WTC11 (cell line): ENCODE results near the gene TMEM52B. TPM values are rescaled to one million over a fixed set of nuclear protein-coding genes. Genes with fewer than 3 reads are reported as not detected.

Experiments
- ATAC-seq: fragments of 200-7000 bp; cut with Tn5 transposase; 2 replicates; pipeline ENCODE4 v1.10.0; 2021; ENCODE audit warnings: mild to moderate bottlenecking, moderate library complexity
- CTCF ChIA-PET: fragments of 300-600 bp; sonication (Branson Sonifier 250); formaldehyde crosslinking; loops from one replicate; lab custom pipeline; 2021; ENCODE audit warnings: antibody characterized with exemption; lab: Charles Lee
- POLR2A ChIA-PET: fragments of 350-600 bp; sonication (Branson Sonifier 250); formaldehyde crosslinking; loops from one replicate; lab custom pipeline; 2021; ENCODE audit warnings: antibody characterized with exemption; lab: Charles Lee
- DNase-seq: peaks from one replicate; pipeline ENCODE4 v3.0.0; 2021; ENCODE audit warnings: low spot score
- H3K27ac Mint-ChIP-seq: 2 replicates; pipeline ENCODE4 v1.8.0; 2021; ENCODE audit warnings: mixed read lengths
- H3K27me3 Mint-ChIP-seq: 2 replicates; pipeline ENCODE4 v1.8.0; 2021; ENCODE audit warnings: low read depth, mild to moderate bottlenecking, moderate library complexity, mixed read lengths
- H3K36me3 Mint-ChIP-seq: 2 replicates; pipeline ENCODE4 v1.8.0; 2021; ENCODE audit warnings: mixed read lengths
- H3K4me1 Mint-ChIP-seq: 2 replicates; pipeline ENCODE4 v1.8.0; 2022; ENCODE audit warnings: mixed read lengths
- H3K4me3 Mint-ChIP-seq: 2 replicates; pipeline ENCODE4 v1.8.0; 2021; ENCODE audit warnings: mild to moderate bottlenecking, moderate library complexity, mixed read lengths
- H3K9me3 Mint-ChIP-seq: 2 replicates; pipeline ENCODE4 v1.8.0; 2021; ENCODE audit warnings: mixed read lengths
- ATF1 ChIP-seq: sonication (generic); formaldehyde crosslinking; IDR thresholded peaks from 2 replicates; pipeline ENCODE4 v1.8.1; 2023; ENCODE audit warnings: mild to moderate bottlenecking, moderate library complexity, missing genetic modification reagents
- CBFB ChIP-seq: sonication (generic); formaldehyde crosslinking; IDR thresholded peaks from 2 replicates; pipeline ENCODE4 v1.8.1; 2022; ENCODE audit warnings: mild to moderate bottlenecking, low read depth, missing genetic modification reagents
- EMX1 ChIP-seq: fragments of 250-450 bp; sonication (Bioruptor Pico); IDR thresholded peaks from 2 replicates; pipeline ENCODE4 v1.8.0; 2021; ENCODE audit warnings: mild to moderate bottlenecking
- GRHL2 ChIP-seq: fragments of 250-450 bp; sonication (Bioruptor Pico); IDR thresholded peaks from 2 replicates; pipeline ENCODE4 v1.8.0; 2022; ENCODE audit warnings: mild to moderate bottlenecking, moderate library complexity; ENCODE audit not compliant: insufficient replicate concordance, severe bottlenecking
- JAZF1 ChIP-seq: fragments of 250-450 bp; sonication (Bioruptor Pico); IDR thresholded peaks from 2 replicates; pipeline ENCODE4 v1.9.0; 2021; ENCODE audit warnings: moderate library complexity, mild to moderate bottlenecking, inconsistent platforms
- MYBL2 ChIP-seq: sonication (generic); formaldehyde crosslinking; IDR thresholded peaks from 2 replicates; pipeline ENCODE4 v1.8.1; 2023; ENCODE audit warnings: mild to moderate bottlenecking, moderate library complexity, missing genetic modification reagents
- RORB ChIP-seq: fragments of 250-450 bp; sonication (Bioruptor Pico); IDR thresholded peaks from 2 replicates; pipeline ENCODE4 v1.9.0; 2021; ENCODE audit warnings: mild to moderate bottlenecking
- SMAD3 ChIP-seq: sonication (generic); formaldehyde crosslinking; IDR thresholded peaks from 2 replicates; pipeline ENCODE4 v1.8.0; 2022; ENCODE audit warnings: missing genetic modification reagents, mild to moderate bottlenecking, borderline replicate concordance
- ZBTB21 ChIP-seq: sonication (generic); formaldehyde crosslinking; IDR thresholded peaks from 2 replicates; pipeline ENCODE4 v1.8.1; 2023; ENCODE audit warnings: mild to moderate bottlenecking, missing genetic modification reagents, borderline replicate concordance
- ZNF219 ChIP-seq: sonication (generic); formaldehyde crosslinking; IDR thresholded peaks from 2 replicates; pipeline ENCODE4 v1.8.0; 2023; ENCODE audit warnings: missing genetic modification reagents, mild to moderate bottlenecking, borderline replicate concordance
- ZNF423 ChIP-seq: fragments of 250-450 bp; sonication (Bioruptor Pico); IDR thresholded peaks from 2 replicates; pipeline ENCODE4 v2.1.2; 2022; ENCODE audit warnings: mild to moderate bottlenecking, moderate library complexity
- total RNA-seq: library from RNA; stranded (reverse); gene quantifications from 3 replicates; pipeline ENCODE4 v1.2.3, GENCODE V29; 2021
- TF ChIP-seq, protein P1 (sequence below): fragments of 250-450 bp; sonication (Bioruptor Pico); IDR thresholded peaks from 2 replicates; pipeline ENCODE4 v1.9.0; 2021; ENCODE audit warnings: mild to moderate bottlenecking, borderline replicate concordance
- TF ChIP-seq, protein P2 (sequence below): sonication (generic); formaldehyde crosslinking; IDR thresholded peaks from 2 replicates; pipeline ENCODE4 v1.8.1; 2022; ENCODE audit warnings: mild to moderate bottlenecking, missing genetic modification reagents, moderate library complexity, borderline replicate concordance
- TF ChIP-seq, protein P3 (sequence below): sonication (generic); formaldehyde crosslinking; IDR thresholded peaks from 2 replicates; pipeline ENCODE4 v1.8.0; 2023; ENCODE audit warnings: missing genetic modification reagents
- TF ChIP-seq, protein P4 (sequence below): fragments of 250-450 bp; sonication (Bioruptor Pico); IDR thresholded peaks from 2 replicates; pipeline ENCODE4 v1.9.0; 2021; ENCODE audit warnings: moderate library complexity, mild to moderate bottlenecking, inconsistent platforms, borderline replicate concordance
- TF ChIP-seq, protein P5 (sequence below): sonication (generic); formaldehyde crosslinking; IDR thresholded peaks from 2 replicates; pipeline ENCODE4 v1.8.1; 2023; ENCODE audit warnings: mild to moderate bottlenecking, missing genetic modification reagents

TMEM52B gene
- total RNA-seq, 1 experiment from 2014 or later, result not detected

DNA sequence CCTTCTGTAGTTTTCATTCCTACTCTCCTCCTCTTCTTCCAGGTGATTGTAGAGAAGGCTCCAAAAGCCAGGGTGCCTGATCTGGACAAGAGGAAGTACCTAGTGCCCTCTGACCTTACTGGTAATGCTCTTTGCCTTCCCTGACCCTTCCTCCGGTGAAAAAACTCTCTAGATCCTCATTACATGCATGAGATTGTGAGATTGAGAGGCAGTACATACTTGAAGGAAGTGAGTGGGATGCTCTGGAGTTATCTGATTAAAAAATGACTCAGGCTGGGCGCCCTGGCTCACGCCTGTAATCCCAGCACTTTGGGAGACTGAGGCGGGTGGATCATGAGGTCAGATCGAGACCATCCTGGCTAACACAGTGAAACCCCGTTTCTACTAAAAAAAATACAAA lies 39.2 kb downstream of the TMEM52B start (continued):
- TF ChIP-seq, protein P1, sequence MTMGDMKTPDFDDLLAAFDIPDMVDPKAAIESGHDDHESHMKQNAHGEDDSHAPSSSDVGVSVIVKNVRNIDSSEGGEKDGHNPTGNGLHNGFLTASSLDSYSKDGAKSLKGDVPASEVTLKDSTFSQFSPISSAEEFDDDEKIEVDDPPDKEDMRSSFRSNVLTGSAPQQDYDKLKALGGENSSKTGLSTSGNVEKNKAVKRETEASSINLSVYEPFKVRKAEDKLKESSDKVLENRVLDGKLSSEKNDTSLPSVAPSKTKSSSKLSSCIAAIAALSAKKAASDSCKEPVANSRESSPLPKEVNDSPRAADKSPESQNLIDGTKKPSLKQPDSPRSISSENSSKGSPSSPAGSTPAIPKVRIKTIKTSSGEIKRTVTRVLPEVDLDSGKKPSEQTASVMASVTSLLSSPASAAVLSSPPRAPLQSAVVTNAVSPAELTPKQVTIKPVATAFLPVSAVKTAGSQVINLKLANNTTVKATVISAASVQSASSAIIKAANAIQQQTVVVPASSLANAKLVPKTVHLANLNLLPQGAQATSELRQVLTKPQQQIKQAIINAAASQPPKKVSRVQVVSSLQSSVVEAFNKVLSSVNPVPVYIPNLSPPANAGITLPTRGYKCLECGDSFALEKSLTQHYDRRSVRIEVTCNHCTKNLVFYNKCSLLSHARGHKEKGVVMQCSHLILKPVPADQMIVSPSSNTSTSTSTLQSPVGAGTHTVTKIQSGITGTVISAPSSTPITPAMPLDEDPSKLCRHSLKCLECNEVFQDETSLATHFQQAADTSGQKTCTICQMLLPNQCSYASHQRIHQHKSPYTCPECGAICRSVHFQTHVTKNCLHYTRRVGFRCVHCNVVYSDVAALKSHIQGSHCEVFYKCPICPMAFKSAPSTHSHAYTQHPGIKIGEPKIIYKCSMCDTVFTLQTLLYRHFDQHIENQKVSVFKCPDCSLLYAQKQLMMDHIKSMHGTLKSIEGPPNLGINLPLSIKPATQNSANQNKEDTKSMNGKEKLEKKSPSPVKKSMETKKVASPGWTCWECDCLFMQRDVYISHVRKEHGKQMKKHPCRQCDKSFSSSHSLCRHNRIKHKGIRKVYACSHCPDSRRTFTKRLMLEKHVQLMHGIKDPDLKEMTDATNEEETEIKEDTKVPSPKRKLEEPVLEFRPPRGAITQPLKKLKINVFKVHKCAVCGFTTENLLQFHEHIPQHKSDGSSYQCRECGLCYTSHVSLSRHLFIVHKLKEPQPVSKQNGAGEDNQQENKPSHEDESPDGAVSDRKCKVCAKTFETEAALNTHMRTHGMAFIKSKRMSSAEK, result no peak
- TF ChIP-seq ZNF423, result no peak

DNA sequence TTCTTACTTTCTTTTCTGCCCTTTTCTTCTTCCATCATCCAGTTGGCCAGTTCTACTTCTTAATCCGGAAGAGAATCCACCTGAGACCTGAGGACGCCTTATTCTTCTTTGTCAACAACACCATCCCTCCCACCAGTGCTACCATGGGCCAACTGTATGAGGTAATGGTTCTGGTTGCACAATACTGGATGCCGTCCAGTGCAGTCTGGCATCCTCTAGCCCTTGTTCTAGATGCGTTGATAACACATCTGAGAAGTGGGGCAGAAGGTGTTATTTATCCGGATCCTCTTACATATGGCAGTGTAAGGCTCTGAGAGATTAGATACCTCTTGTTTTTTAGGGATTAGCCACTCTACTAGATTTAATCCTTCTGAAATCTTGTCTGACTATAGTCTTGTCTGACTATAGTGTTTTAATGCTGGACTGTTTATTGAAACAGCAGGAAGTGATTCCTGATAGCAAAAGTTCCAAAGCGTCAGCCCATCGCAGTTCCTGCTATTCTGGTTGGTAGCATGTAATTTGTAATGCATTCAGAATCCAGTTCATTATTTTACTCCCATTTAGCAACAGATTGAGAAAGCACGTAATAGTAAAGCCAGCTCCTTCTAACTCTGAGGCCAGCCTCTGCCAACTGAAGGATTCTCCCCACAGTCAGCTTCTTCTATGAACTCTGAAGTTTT lies 41.7 kb downstream of the TMEM52B start:
- Mint-ChIP-seq H3K27ac (no peak overlapping the region), H3K4me3 (no peak overlapping the region), H3K27me3 (no peaks in the 10 kb centered on the region), H3K36me3 (peaks cover 61% of the 10 kb centered on the region), H3K9me3 (0 out of 2 replicates have a peak, but pooled peaks cover 5% of the 10 kb centered on the region), H3K4me1 (peaks cover 4% of the 10 kb centered on the region)
- TF ChIP-seq, protein P2, sequence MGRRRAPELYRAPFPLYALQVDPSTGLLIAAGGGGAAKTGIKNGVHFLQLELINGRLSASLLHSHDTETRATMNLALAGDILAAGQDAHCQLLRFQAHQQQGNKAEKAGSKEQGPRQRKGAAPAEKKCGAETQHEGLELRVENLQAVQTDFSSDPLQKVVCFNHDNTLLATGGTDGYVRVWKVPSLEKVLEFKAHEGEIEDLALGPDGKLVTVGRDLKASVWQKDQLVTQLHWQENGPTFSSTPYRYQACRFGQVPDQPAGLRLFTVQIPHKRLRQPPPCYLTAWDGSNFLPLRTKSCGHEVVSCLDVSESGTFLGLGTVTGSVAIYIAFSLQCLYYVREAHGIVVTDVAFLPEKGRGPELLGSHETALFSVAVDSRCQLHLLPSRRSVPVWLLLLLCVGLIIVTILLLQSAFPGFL (CRISPR knock-in tag), result no peak
- TF ChIP-seq ZNF219, result no peak
- TF ChIP-seq, protein P3, sequence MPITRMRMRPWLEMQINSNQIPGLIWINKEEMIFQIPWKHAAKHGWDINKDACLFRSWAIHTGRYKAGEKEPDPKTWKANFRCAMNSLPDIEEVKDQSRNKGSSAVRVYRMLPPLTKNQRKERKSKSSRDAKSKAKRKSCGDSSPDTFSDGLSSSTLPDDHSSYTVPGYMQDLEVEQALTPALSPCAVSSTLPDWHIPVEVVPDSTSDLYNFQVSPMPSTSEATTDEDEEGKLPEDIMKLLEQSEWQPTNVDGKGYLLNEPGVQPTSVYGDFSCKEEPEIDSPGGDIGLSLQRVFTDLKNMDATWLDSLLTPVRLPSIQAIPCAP, result no peak
- TF ChIP-seq SMAD3, result no peak
- no peak for TF ChIP-seq GRHL2 (CRISPR knock-in tag)
- TF ChIP-seq RORB (CRISPR knock-in tag), result no peak
- TF ChIP-seq, protein P4, sequence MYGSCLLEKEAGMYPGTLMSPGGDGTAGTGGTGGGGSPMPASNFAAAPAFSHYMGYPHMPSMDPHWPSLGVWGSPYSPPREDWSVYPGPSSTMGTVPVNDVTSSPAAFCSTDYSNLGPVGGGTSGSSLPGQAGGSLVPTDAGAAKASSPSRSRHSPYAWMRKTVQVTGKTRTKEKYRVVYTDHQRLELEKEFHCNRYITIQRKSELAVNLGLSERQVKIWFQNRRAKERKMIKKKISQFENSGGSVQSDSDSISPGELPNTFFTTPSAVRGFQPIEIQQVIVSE (CRISPR knock-in tag), result no peak
- TF ChIP-seq ATF1 (CRISPR knock-in tag), result no peak
- no peak for TF ChIP-seq CBFB (CRISPR knock-in tag)
- TF ChIP-seq ZBTB21 (CRISPR knock-in tag), result no peak
- TF ChIP-seq, protein P5, sequence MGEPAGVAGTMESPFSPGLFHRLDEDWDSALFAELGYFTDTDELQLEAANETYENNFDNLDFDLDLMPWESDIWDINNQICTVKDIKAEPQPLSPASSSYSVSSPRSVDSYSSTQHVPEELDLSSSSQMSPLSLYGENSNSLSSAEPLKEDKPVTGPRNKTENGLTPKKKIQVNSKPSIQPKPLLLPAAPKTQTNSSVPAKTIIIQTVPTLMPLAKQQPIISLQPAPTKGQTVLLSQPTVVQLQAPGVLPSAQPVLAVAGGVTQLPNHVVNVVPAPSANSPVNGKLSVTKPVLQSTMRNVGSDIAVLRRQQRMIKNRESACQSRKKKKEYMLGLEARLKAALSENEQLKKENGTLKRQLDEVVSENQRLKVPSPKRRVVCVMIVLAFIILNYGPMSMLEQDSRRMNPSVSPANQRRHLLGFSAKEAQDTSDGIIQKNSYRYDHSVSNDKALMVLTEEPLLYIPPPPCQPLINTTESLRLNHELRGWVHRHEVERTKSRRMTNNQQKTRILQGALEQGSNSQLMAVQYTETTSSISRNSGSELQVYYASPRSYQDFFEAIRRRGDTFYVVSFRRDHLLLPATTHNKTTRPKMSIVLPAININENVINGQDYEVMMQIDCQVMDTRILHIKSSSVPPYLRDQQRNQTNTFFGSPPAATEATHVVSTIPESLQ, result no peak
- no peak for TF ChIP-seq MYBL2
- TF ChIP-seq JAZF1 (CRISPR knock-in tag), result no peak
- DNase-seq, result no peak
- ATAC-seq, result no peak
- POLR2A ChIA-PET, result no interaction called here
- CTCF ChIA-PET, result no interaction called here

DNA sequence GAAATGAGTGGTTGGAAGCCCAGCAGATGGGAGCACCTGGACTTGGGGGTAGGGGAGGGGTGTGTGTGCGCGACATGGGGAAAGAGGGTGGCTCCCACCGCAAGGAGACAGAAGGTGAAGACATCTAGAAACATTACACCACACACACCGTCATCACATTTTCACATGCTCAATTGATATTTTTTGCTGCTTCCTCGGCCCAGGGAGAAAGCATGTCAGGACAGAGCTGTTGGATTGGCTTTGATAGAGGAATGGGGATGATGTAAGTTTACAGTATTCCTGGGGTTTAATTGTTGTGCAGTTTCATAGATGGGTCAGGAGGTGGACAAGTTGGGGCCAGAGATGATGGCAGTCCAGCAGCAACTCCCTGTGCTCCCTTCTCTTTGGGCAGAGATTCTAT lies 43.0 kb downstream of the TMEM52B start:
- H3K9me3 Mint-ChIP-seq, result 0 out of 2 replicates have a peak, but pooled peaks cover 5% of the 10 kb centered on the region
- TF ChIP-seq EMX1, result no peak
- peaks cover 61% of the 10 kb centered on the region for H3K36me3 Mint-ChIP-seq
- no peak overlapping the region for H3K27ac Mint-ChIP-seq
- DNase-seq (no peak), ATAC-seq (no peak)
- ChIA-PET POLR2A (no interaction called here), CTCF (no interaction called here)
- H3K4me1 Mint-ChIP-seq, result no peaks in the 10 kb centered on the region
- H3K4me3 Mint-ChIP-seq, result no peak overlapping the region
- no peaks in the 10 kb centered on the region for H3K27me3 Mint-ChIP-seq
